Measurements from ENCODE around the gene ADGRL2. TPM values are rescaled to one million over a fixed set of nuclear protein-coding genes. Genes with fewer than 3 reads are reported as not detected.

Gene ADGRL2
- total RNA-seq, 6 donors from 2014 or later: 21.0 to 133 (median 84.0) TPM

DNA sequence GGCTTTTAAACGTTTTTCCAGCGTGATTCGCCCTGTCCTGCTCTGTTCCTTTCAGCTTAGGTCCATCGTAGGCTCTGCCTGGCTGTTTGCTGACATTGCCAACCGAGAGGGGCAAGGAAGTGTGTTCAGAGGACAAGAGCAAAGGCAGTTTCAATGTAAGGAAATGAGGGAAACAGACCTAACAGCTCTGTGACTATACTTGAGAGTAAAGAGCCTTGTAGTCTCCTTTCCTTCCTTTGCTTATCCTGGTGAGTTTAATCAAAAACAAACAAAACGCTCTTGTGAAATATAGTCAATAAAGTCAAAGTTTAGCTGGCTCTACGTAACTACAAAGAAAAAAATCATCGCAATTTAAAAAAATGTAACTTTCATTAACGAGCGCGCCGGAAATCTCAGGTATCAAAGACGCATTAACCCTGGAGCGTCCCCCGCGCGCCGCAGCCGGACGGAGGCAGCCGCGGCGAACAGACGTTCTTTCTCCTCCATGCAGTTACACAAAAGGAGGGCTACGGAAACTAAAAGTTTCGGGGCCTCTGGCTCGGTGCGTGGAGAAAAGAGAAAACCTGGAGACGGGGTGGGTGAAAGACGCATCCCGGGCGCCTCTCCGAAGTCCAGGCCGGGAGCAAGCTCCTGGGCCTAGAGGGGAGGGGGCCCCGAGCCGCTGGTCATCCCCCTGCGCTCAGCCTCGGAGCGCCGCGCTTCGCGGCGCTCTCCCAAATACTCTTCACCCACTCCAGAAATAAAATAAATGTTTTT, 617 bp upstream of the ADGRL2 start:
- Histone ChIP-seq H3K27me3 (peaks cover 0 to 9% (median 4%) of the 10 kb centered on the region in 4 donors), H3K27ac (peak overlapping the region; percentile 94 to 98 (median 97)), H3K4me3 (peak overlapping the region; percentile 56 to 74 (median 67)), H3K4me1 (peaks cover 0 to 22% (median 4%) of the 10 kb centered on the region in 4 donors), H3K36me3 (no peaks in the 10 kb centered on the region), H3K9me3 (no peaks in the 10 kb centered on the region)
- TF ChIP-seq, protein P1, sequence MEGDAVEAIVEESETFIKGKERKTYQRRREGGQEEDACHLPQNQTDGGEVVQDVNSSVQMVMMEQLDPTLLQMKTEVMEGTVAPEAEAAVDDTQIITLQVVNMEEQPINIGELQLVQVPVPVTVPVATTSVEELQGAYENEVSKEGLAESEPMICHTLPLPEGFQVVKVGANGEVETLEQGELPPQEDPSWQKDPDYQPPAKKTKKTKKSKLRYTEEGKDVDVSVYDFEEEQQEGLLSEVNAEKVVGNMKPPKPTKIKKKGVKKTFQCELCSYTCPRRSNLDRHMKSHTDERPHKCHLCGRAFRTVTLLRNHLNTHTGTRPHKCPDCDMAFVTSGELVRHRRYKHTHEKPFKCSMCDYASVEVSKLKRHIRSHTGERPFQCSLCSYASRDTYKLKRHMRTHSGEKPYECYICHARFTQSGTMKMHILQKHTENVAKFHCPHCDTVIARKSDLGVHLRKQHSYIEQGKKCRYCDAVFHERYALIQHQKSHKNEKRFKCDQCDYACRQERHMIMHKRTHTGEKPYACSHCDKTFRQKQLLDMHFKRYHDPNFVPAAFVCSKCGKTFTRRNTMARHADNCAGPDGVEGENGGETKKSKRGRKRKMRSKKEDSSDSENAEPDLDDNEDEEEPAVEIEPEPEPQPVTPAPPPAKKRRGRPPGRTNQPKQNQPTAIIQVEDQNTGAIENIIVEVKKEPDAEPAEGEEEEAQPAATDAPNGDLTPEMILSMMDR (IDR thresholded peaks at IDR 0.05): no peak
- TF ChIP-seq POLR2A (IDR thresholded peaks at IDR 0.05): peak in 2 of 4 donors; percentile 13 to 20
- no peak for TF ChIP-seq EP300 (IDR thresholded peaks at IDR 0.05)
- TF ChIP-seq POLR2AphosphoS5 (IDR thresholded peaks at IDR 0.05): peak in 1 of 2 donors; percentile 52
- 1 to 3% methylated on average over 39 to 44 of the region's 44 CpGs for WGBS, 2 donors
- DNase-seq: peak; percentile 25 to 87
- ATAC-seq (ENCODE audit: low FRiP score in 2 of 2): peak in 1 of 2 donors; percentile 33

DNA sequence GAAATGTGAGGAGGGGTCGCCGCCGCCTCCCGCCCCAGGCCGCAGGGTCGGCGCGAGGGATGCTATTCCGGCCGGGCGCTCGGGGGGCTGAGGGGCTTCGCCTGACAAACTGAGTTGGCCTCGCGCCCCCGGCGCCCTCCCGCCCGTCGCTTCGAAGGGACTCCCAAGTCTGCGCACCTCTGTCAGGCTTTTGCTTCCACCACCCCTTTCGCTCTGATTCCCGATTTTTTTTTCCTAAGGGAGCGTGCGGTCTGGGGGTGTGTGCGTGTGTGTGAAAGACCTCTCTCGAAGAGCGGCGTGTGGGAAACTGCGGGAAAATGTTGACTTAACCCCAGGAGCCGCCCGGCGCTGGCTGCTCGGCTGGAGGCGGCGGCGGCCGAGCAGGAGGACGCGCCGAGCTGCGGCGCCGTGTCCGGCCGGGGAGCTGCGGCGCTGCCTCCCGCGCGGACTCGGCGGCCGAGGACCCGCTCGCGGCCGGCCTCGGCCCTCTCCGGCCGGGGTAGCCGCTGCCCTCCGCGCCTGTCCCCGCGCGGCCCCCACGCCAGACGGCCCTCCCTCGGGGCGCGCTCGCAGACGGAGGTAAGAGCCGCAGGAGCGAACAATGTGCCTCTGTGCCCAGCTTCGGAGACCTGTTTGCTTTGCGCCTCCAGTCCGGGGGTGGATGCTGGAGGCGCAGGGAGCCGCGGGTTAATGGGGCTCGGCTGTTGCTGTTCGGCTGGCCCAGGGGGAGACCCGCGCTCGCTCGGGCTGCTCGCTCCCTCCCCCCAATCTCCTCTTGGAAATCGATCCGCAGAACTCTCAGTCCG, 1.1 kb downstream of the ADGRL2 start:
- ATAC-seq (ENCODE audit: low FRiP score in 2 of 2) (peak in 1 of 2 donors; percentile 68), DNase-seq (peak in 1 of 2 donors; percentile 88)
- Histone ChIP-seq H3K27me3 (peaks cover 0 to 9% (median 4%) of the 10 kb centered on the region in 4 donors), H3K27ac (peak overlapping the region; percentile 94 to 98 (median 97)), H3K4me1 (peaks cover 0 to 22% (median 4%) of the 10 kb centered on the region in 4 donors), H3K4me3 (peak overlapping the region; percentile 56 to 79 (median 74)), H3K36me3 (no peaks in the 10 kb centered on the region), H3K9me3 (no peaks in the 10 kb centered on the region)
- TF ChIP-seq EP300 (IDR thresholded peaks at IDR 0.05): no peak
- no peak for TF ChIP-seq POLR2AphosphoS5 (IDR thresholded peaks at IDR 0.05)
- TF ChIP-seq, protein P1 (IDR thresholded peaks at IDR 0.05): peak in 1 of 6 experiments; percentile 10
- peak in 1 of 4 donors; percentile 6 for TF ChIP-seq POLR2A (IDR thresholded peaks at IDR 0.05)
- 1 to 2% methylated on average over 12 to 80 of the region's 93 CpGs for WGBS, 2 donors

DNA sequence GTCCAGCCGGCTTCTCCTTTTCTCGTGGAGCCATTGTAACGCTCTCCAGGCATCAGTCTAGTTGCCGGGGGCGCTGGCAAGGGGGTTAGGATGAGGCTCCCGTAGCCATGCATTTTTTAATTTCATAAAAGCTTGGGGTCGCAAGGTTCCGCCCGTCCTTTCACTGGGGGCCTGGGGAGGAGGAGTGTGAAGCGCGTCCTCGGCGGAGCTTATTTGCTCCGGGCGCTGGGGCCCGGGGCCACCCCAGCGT, 1.6 kb downstream of the ADGRL2 start:
- Histone ChIP-seq H3K4me1 (peaks cover 0 to 22% (median 4%) of the 10 kb centered on the region in 4 donors), H3K9me3 (no peaks in the 10 kb centered on the region), H3K27ac (peak overlapping the region; percentile 94 to 98 (median 97)), H3K27me3 (peaks cover 0 to 9% (median 4%) of the 10 kb centered on the region in 4 donors), H3K36me3 (no peaks in the 10 kb centered on the region), H3K4me3 (peak overlapping the region; percentile 36 to 74 (median 64))
- TF ChIP-seq POLR2A (IDR thresholded peaks at IDR 0.05) (no peak), POLR2AphosphoS5 (IDR thresholded peaks at IDR 0.05) (no peak), EP300 (IDR thresholded peaks at IDR 0.05) (no peak)
- TF ChIP-seq, protein P1 (IDR thresholded peaks at IDR 0.05): no peak
- 0 to 2% methylated on average over 12 to 16 of the region's 17 CpGs for WGBS, 2 donors
- DNase-seq: no peak
- ATAC-seq (ENCODE audit: low FRiP score in 2 of 2): no peak

DNA sequence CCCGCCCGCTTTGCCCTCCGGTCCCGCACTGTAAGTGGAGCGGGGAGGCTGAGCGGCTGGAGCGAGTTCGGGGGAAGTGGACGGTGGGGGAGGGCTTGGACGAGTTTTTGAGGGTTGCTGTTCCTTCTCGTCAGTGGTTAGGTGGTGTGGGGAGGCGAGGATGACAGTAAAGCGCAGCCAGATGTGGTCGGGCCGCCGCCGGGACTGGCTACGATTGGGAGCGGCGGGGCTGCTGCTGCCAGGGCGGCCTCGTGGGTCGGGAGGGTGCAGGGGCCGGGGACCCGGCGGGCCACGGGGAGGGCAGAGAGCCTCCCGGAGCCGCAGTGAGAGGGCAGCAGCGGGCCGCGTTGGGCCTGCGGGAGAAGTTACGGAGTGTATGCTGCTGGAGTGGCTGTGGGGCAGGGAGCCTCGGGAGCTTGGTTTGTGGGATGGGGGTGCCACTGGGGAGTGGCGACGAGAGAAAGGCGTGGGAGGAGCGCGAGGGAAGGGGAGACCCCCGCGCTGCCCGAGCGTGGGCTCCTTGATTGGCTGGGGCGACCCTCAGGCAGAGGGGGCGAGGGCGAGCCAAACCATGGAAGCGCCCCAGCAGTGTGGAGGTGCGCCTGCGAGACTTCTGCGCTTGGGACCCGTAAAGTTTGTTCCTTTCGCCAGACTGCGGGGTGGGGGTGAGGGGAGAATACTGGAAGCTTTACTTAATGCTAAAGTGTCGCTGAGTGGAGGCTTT, 2.1 kb downstream of the ADGRL2 start:
- Histone ChIP-seq H3K4me3 (peak overlapping the region; percentile 36 to 74 (median 64)), H3K9me3 (no peaks in the 10 kb centered on the region), H3K4me1 (peaks cover 0 to 22% (median 4%) of the 10 kb centered on the region in 4 donors), H3K36me3 (no peaks in the 10 kb centered on the region), H3K27me3 (peaks cover 0 to 9% (median 4%) of the 10 kb centered on the region in 4 donors), H3K27ac (peak overlapping the region; percentile 94 to 98 (median 97))
- peak in 1 of 2 donors; percentile 50 for TF ChIP-seq POLR2AphosphoS5 (IDR thresholded peaks at IDR 0.05)
- no peak for TF ChIP-seq EP300 (IDR thresholded peaks at IDR 0.05)
- TF ChIP-seq POLR2A (IDR thresholded peaks at IDR 0.05): no peak
- TF ChIP-seq, protein P1 (IDR thresholded peaks at IDR 0.05): peak in 4 of 6 experiments; percentile 33 to 43 (median 36)
- ATAC-seq (ENCODE audit: low FRiP score in 2 of 2): peak; percentile 74 to 77
- peak; percentile 40 to 92 for DNase-seq
- WGBS, 2 donors: 3 to 5% methylated on average over 47 to 55 of the region's 55 CpGs
